Left ventricle myocardium inferior (tissue), 1 donor: Measurements from ENCODE around the gene KCNE1. TPM values are rescaled to one million over a fixed set of nuclear protein-coding genes. Genes with fewer than 3 reads are reported as not detected.

Source experiments
- DNase-seq: peaks from one replicate; pipeline ENCODE4 v3.0.0-alpha.2; 2020
- H3K27ac ChIP-seq: fragments of 200-600 bp; replicated peaks from 2 replicates; pipeline ENCODE4 v1.8.0; 2021
- H3K27me3 ChIP-seq: fragments of 200-600 bp; 2 replicates; pipeline ENCODE4 v1.8.0; 2021; ENCODE audit warnings: low read depth
- H3K36me3 ChIP-seq: fragments of 200-600 bp; 2 replicates; pipeline ENCODE4 v1.8.0; 2021
- H3K4me1 ChIP-seq: fragments of 200-600 bp; 2 replicates; pipeline ENCODE4 v1.8.0; 2021
- H3K4me3 ChIP-seq: fragments of 200-600 bp; 2 replicates; pipeline ENCODE4 v1.8.0; 2021; ENCODE audit warnings: mild to moderate bottlenecking, moderate library complexity
- H3K9me3 ChIP-seq: fragments of 200-600 bp; replicated peaks from 2 replicates; pipeline ENCODE4 v1.8.0; 2021
- intact Hi-C: fragments of 100-400 bp; cut with micrococcal nuclease; formaldehyde crosslinking; loops from one replicate; pipeline ENCODE4 v1.11.0; 2022
- total RNA-seq: library from RNA; stranded (reverse); fragmentation: NEBNext Ultra II Directional; extraction: Animal tissue kit (Norgen Biotek cat#: 25700); gene quantifications from one replicate; pipeline ENCODE4 v1.2.1, GENCODE V29; 2021
- TF ChIP-seq, protein P1 (sequence below): fragments of 200-600 bp; IDR thresholded peaks from 2 replicates; pipeline ENCODE4 v1.8.0; 2021; ENCODE audit warnings: antibody characterized with exemption, mild to moderate bottlenecking, borderline replicate concordance
- donor health status: DM: no; HTN: yes; CAD: no; lungs with severe emphysema.

Gene KCNE1
- total RNA-seq, 1 donor from 2014 or later, result 4.8 TPM

DNA sequence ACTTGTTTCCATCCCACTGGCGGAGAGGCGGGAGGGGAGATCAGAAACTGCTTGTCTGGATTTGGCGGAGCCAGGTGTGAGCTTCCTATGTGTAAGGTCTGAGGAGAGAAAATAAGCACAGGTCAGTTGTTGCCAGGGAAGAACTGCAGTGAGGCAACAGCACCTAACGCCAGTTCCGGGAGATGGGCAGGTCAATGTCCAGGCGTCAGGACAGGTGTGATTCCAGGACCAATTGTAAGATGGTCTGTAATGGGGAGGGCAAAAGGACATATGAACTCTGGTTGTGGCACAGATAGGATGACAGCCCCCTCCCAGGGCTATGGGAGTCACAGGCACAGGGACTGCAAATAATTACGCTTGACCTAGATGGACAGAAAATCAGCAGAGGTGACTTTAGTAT, 9.6 kb upstream of the KCNE1 start:
- peaks cover 46% of the 10 kb centered on the region for H3K36me3 ChIP-seq
- intact Hi-C loops, result loop anchor here (2.0 kb wide), 1 partner anchor 57 kb away; no protein-coding TSS in a partner anchor
- H3K27ac ChIP-seq, result peak overlapping the region; percentile 34
- H3K27me3 ChIP-seq, result no peaks in the 10 kb centered on the region
- TF ChIP-seq, protein P1, sequence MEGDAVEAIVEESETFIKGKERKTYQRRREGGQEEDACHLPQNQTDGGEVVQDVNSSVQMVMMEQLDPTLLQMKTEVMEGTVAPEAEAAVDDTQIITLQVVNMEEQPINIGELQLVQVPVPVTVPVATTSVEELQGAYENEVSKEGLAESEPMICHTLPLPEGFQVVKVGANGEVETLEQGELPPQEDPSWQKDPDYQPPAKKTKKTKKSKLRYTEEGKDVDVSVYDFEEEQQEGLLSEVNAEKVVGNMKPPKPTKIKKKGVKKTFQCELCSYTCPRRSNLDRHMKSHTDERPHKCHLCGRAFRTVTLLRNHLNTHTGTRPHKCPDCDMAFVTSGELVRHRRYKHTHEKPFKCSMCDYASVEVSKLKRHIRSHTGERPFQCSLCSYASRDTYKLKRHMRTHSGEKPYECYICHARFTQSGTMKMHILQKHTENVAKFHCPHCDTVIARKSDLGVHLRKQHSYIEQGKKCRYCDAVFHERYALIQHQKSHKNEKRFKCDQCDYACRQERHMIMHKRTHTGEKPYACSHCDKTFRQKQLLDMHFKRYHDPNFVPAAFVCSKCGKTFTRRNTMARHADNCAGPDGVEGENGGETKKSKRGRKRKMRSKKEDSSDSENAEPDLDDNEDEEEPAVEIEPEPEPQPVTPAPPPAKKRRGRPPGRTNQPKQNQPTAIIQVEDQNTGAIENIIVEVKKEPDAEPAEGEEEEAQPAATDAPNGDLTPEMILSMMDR, result no peak
- DNase-seq, result no peak
- H3K4me1 ChIP-seq, result peaks cover 78% of the 10 kb centered on the region
- no peak overlapping the region for H3K4me3 ChIP-seq
- H3K9me3 ChIP-seq, result no peaks in the 10 kb centered on the region

DNA sequence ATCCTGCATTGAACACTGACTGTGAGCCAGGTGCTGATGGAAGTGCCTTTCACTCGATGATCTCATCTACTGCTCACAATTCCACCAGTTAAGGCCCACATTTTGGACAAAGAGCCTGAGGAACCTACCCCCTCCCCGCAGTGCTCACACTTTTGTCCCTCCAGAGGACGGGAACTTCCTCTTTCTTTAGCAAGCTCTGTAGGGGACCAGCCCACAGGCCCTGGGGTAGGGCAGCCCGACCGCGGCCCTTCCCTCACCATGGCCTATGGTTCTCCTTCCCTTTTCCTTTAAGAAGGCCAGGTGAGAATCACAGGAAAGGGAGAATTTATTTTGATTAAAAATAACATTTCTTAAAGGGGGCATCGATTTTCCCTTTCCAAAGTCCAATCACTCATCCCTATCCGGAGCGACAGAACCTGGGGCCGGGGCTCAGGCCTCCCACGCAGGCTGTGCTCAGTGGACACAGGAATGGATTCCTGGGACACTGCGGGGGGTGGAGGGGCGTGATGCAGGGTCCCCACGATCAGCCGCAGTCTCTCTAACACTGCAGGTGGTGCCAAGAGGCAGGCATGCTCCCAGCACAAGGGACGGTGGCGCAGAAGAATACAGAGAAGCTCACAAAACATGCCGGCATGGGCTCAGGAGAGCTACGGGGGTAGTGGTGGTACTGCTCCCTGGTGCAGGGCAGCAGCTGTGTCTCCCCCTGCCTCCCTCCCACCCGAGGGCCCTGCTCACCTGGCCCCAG, 8.9 kb upstream of the KCNE1 start:
- H3K27me3 ChIP-seq, result no peaks in the 10 kb centered on the region
- H3K9me3 ChIP-seq, result no peaks in the 10 kb centered on the region
- intact Hi-C loops, result loop anchor here (2.0 kb wide), 1 partner anchor 58 kb away; no protein-coding TSS in a partner anchor
- peaks cover 52% of the 10 kb centered on the region for H3K36me3 ChIP-seq
- peaks cover 72% of the 10 kb centered on the region for H3K4me1 ChIP-seq
- H3K4me3 ChIP-seq, result no peak overlapping the region
- DNase-seq, result peak; percentile 40
- H3K27ac ChIP-seq, result peak overlapping the region; percentile 34
- TF ChIP-seq, protein P1, result no peak

DNA sequence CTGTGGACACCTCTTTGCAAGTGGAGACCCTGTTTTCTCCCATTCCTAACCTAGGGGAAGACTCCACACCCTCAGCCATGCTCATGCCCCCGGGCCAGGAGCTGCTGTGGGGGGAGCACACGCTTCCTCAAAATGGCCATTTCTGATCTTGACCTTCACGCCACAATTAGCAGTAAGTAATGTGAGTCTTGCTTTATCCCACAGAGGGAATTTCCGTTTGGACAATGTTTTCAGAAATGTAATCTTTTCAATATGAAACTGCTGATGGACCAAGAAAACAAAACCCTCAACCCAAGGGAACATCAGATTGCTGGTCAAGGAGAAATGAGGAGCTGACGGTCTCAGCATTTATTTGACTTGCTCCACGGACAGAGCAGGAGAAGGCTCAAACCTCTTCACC, 8.3 kb upstream of the KCNE1 start:
- Histone ChIP-seq H3K36me3 (peaks cover 57% of the 10 kb centered on the region), H3K4me1 (peaks cover 65% of the 10 kb centered on the region), H3K27ac (peak overlapping the region; percentile 34), H3K4me3 (no peak overlapping the region), H3K27me3 (no peaks in the 10 kb centered on the region), H3K9me3 (no peaks in the 10 kb centered on the region)
- TF ChIP-seq, protein P1, result no peak
- no peak for DNase-seq
- intact Hi-C loops, result loop anchor here (2.0 kb wide), 1 partner anchor 59 kb away; no protein-coding TSS in a partner anchor

DNA sequence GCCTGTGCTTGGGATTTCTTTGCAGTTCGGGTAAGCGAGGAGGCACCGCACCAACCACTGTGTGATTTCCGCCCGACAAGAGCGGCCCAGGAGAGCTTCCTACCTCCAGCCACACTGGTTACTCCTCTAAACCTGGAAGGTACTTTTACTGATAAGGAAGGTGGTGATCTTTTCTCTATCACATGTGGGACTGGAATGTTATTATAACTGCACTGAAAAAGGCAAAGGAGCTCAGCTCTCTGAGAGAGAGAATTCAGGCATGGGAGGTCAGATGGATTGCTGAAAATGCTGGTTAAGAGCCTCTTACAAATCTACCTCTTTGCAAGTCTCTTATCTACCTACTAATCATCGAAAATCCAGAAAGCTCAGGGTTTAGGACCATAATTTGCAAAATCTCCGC, 7.7 kb upstream of the KCNE1 start:
- no peak for DNase-seq
- peak overlapping the region; percentile 34 for H3K27ac ChIP-seq
- TF ChIP-seq, protein P1, result no peak
- no peaks in the 10 kb centered on the region for H3K27me3 ChIP-seq
- no peak overlapping the region for H3K4me3 ChIP-seq
- peaks cover 57% of the 10 kb centered on the region for H3K36me3 ChIP-seq
- peaks cover 59% of the 10 kb centered on the region for H3K4me1 ChIP-seq
- intact Hi-C loops, result loop anchor here (2.0 kb wide), 1 partner anchor 59 kb away; no protein-coding TSS in a partner anchor
- H3K9me3 ChIP-seq, result no peaks in the 10 kb centered on the region

DNA sequence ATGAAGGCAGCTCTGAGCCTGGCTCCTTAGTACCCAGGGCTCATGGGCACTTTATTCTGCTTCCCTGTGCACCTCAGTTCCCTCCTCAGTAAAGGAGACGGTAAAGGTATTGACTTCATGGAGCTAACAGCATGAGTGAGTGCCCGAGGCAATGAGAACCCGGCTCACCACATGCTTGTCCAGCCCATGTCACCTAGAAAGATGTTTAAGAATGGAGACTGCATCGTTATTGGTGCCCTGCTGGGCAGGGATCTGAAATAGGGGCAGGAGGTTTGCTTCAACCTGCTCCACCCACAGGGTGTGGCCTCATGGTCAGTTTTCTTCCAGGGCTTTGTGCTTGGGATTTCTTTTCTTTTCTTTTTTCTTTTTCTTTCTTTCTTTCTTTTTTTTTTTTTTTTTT, 7.0 kb upstream of the KCNE1 start:
- no peaks in the 10 kb centered on the region for H3K9me3 ChIP-seq
- H3K4me1 ChIP-seq, result peaks cover 52% of the 10 kb centered on the region
- H3K27me3 ChIP-seq, result no peaks in the 10 kb centered on the region
- TF ChIP-seq, protein P1, result no peak
- no peak for DNase-seq
- H3K4me3 ChIP-seq, result no peak overlapping the region
- peak overlapping the region; percentile 54 for H3K27ac ChIP-seq
- peaks cover 57% of the 10 kb centered on the region for H3K36me3 ChIP-seq
- intact Hi-C loops, result no loop called here
